WTC11 (cell line): ENCODE measurements around the gene RGMB. TPM values are rescaled to one million over a fixed set of nuclear protein-coding genes. Genes with fewer than 3 reads are reported as not detected.

ENCODE experiments used
- ATAC-seq: fragments of 200-7000 bp; cut with Tn5 transposase; 2 replicates; pipeline ENCODE4 v1.10.0; 2021; ENCODE audit warnings: mild to moderate bottlenecking, moderate library complexity
- CTCF ChIA-PET: fragments of 300-600 bp; sonication (Branson Sonifier 250); formaldehyde crosslinking; loops from one replicate; lab custom pipeline; 2021; ENCODE audit warnings: antibody characterized with exemption; lab: Charles Lee
- POLR2A ChIA-PET: fragments of 350-600 bp; sonication (Branson Sonifier 250); formaldehyde crosslinking; loops from one replicate; lab custom pipeline; 2021; ENCODE audit warnings: antibody characterized with exemption; lab: Charles Lee
- DNase-seq: peaks from one replicate; pipeline ENCODE4 v3.0.0; 2021; ENCODE audit warnings: low spot score
- H3K27ac Mint-ChIP-seq: 2 replicates; pipeline ENCODE4 v1.8.0; 2021; ENCODE audit warnings: mixed read lengths
- H3K27me3 Mint-ChIP-seq: 2 replicates; pipeline ENCODE4 v1.8.0; 2021; ENCODE audit warnings: low read depth, mild to moderate bottlenecking, moderate library complexity, mixed read lengths
- H3K36me3 Mint-ChIP-seq: 2 replicates; pipeline ENCODE4 v1.8.0; 2021; ENCODE audit warnings: mixed read lengths
- H3K4me1 Mint-ChIP-seq: 2 replicates; pipeline ENCODE4 v1.8.0; 2022; ENCODE audit warnings: mixed read lengths
- H3K4me3 Mint-ChIP-seq: 2 replicates; pipeline ENCODE4 v1.8.0; 2021; ENCODE audit warnings: mild to moderate bottlenecking, moderate library complexity, mixed read lengths
- H3K9me3 Mint-ChIP-seq: 2 replicates; pipeline ENCODE4 v1.8.0; 2021; ENCODE audit warnings: mixed read lengths
- ARID4B ChIP-seq: sonication (generic); formaldehyde crosslinking; IDR thresholded peaks from 2 replicates; pipeline ENCODE4 v1.8.0; 2023; ENCODE audit warnings: missing genetic modification reagents, mild to moderate bottlenecking, borderline replicate concordance
- CTCF ChIP-seq: fragments of 200-600 bp; IDR thresholded peaks from 2 replicates; pipeline ENCODE4 v1.8.0; 2022; ENCODE audit warnings: antibody characterized with exemption
- ELF4 ChIP-seq: sonication (generic); formaldehyde crosslinking; IDR thresholded peaks from 2 replicates; pipeline ENCODE4 v1.8.1; 2022; ENCODE audit warnings: low read depth, mild to moderate bottlenecking, moderate library complexity, missing genetic modification reagents
- EMX1 ChIP-seq: fragments of 250-450 bp; sonication (Bioruptor Pico); IDR thresholded peaks from 2 replicates; pipeline ENCODE4 v1.8.0; 2021; ENCODE audit warnings: mild to moderate bottlenecking
- ERG ChIP-seq: fragments of 250-450 bp; sonication (Bioruptor Pico); IDR thresholded peaks from 2 replicates; pipeline ENCODE4 v1.8.0; 2021; ENCODE audit warnings: mild to moderate bottlenecking
- FOXK1 ChIP-seq: sonication (generic); formaldehyde crosslinking; IDR thresholded peaks from 2 replicates; pipeline ENCODE4 v1.8.0; 2022; ENCODE audit warnings: mild to moderate bottlenecking, moderate library complexity, missing genetic modification reagents
- FOXP1 ChIP-seq: sonication (generic); formaldehyde crosslinking; IDR thresholded peaks from 2 replicates; pipeline ENCODE4 v1.8.0; 2022; ENCODE audit warnings: missing genetic modification reagents, mild to moderate bottlenecking, moderate library complexity, borderline replicate concordance
- GRHL2 ChIP-seq: fragments of 250-450 bp; sonication (Bioruptor Pico); IDR thresholded peaks from 2 replicates; pipeline ENCODE4 v1.8.0; 2022; ENCODE audit warnings: mild to moderate bottlenecking, moderate library complexity; ENCODE audit not compliant: insufficient replicate concordance, severe bottlenecking
- KAT7 ChIP-seq: sonication (generic); formaldehyde crosslinking; IDR thresholded peaks from 2 replicates; pipeline ENCODE4 v1.8.1; 2023; ENCODE audit warnings: missing genetic modification reagents, mild to moderate bottlenecking, borderline replicate concordance
- NFE2L1 ChIP-seq: sonication (generic); formaldehyde crosslinking; IDR thresholded peaks from 2 replicates; pipeline ENCODE4 v1.8.1; 2023; ENCODE audit warnings: missing genetic modification reagents
- PRDM15 ChIP-seq: sonication (generic); formaldehyde crosslinking; IDR thresholded peaks from 2 replicates; pipeline ENCODE4 v1.8.0; 2022; ENCODE audit warnings: missing genetic modification reagents
- SMAD4 ChIP-seq: sonication (generic); formaldehyde crosslinking; IDR thresholded peaks from 2 replicates; pipeline ENCODE4 v1.8.0; 2022; ENCODE audit warnings: mild to moderate bottlenecking, missing genetic modification reagents
- SOX15 ChIP-seq: fragments of 250-450 bp; sonication (Bioruptor Pico); IDR thresholded peaks from 2 replicates; pipeline ENCODE4 v1.9.0; 2021; ENCODE audit warnings: mild to moderate bottlenecking
- TEAD1 ChIP-seq: sonication (generic); formaldehyde crosslinking; IDR thresholded peaks from 2 replicates; pipeline ENCODE4 v1.8.0; 2022; ENCODE audit warnings: mild to moderate bottlenecking, missing genetic modification reagents
- ZBTB43 ChIP-seq: sonication (generic); formaldehyde crosslinking; IDR thresholded peaks from 2 replicates; pipeline ENCODE4 v1.8.1; 2023; ENCODE audit warnings: mild to moderate bottlenecking, missing genetic modification reagents
- ZNF121 ChIP-seq: sonication (generic); formaldehyde crosslinking; IDR thresholded peaks from 2 replicates; pipeline ENCODE4 v1.8.0; 2023; ENCODE audit warnings: missing genetic modification reagents
- ZNF416 ChIP-seq: fragments of 250-450 bp; sonication (Bioruptor Pico); IDR thresholded peaks from 2 replicates; pipeline ENCODE4 v1.9.0; 2021; ENCODE audit warnings: mild to moderate bottlenecking, inconsistent platforms
- ZNF425 ChIP-seq: fragments of 250-450 bp; sonication (Bioruptor Pico); conservative IDR thresholded peaks from 2 replicates; pipeline ENCODE4 v1.9.0; 2021; ENCODE audit warnings: mild to moderate bottlenecking
- ZNF512 ChIP-seq: sonication (generic); formaldehyde crosslinking; IDR thresholded peaks from 2 replicates; pipeline ENCODE4 v1.8.1; 2022; ENCODE audit warnings: missing genetic modification reagents, borderline replicate concordance
- total RNA-seq: library from RNA; stranded (reverse); gene quantifications from 3 replicates; pipeline ENCODE4 v1.2.3, GENCODE V29; 2021

RGMB gene
- total RNA-seq, 1 experiment from 2014 or later, result 33.0 TPM

- CTCF ChIA-PET, result no interaction called here
- Mint-ChIP-seq H3K27me3 (no peaks in the 10 kb centered on the region), H3K9me3 (peaks cover 35% of the 10 kb centered on the region), H3K4me3 (no peak overlapping the region), H3K36me3 (peaks cover 36% of the 10 kb centered on the region), H3K27ac (no peak overlapping the region), H3K4me1 (peaks cover 3% of the 10 kb centered on the region)
- ATAC-seq (no peak), DNase-seq (no peak)
- no peak for TF ChIP-seq ZNF512 (CRISPR knock-in tag)
- no peak for TF ChIP-seq SMAD4 (CRISPR knock-in tag)
- no peak for TF ChIP-seq ELF4 (CRISPR knock-in tag)
- no peak for TF ChIP-seq SOX15
- no peak for TF ChIP-seq TEAD1 (CRISPR knock-in tag)
- no peak for TF ChIP-seq ZNF425 (CRISPR knock-in tag)
- TF ChIP-seq KAT7 (CRISPR knock-in tag), result no peak
- TF ChIP-seq CTCF, result no peak
- no peak for TF ChIP-seq ERG
- no peak for TF ChIP-seq NFE2L1 (CRISPR knock-in tag)
- no peak for TF ChIP-seq FOXP1 (CRISPR knock-in tag)
- TF ChIP-seq ZNF121 (CRISPR knock-in tag), result no peak
- no peak for TF ChIP-seq EMX1 (CRISPR knock-in tag)
- no peak for TF ChIP-seq GRHL2 (CRISPR knock-in tag)
- TF ChIP-seq FOXK1, result no peak
- TF ChIP-seq PRDM15 (CRISPR knock-in tag), result no peak
- TF ChIP-seq ZBTB43 (CRISPR knock-in tag), result no peak
- TF ChIP-seq ARID4B (CRISPR knock-in tag), result no peak
- TF ChIP-seq ZNF416 (CRISPR knock-in tag), result no peak
- POLR2A ChIA-PET, result no interaction called here
Measured at GRCh38 chr5:98840946-98841345, 67.5 kb downstream of the RGMB start.
